Measurements from ENCODE around the gene SH3RF3. TPM values are rescaled to one million over a fixed set of nuclear protein-coding genes. Genes with fewer than 3 reads are reported as not detected.

SH3RF3 gene
- total RNA-seq, 1 donor from 2014 or later, result under 0.01 TPM

- DNase-seq (ENCODE audit: low read depth) (no peak), FAIRE-seq (no peak)
- Histone ChIP-seq H3K36me3 (ENCODE audit: control insufficient read depth, insufficient read depth, low read length) (no peaks in the 10 kb centered on the region), H3K4me3 (ENCODE audit: low read depth, low read length) (no peak overlapping the region), H3K27me3 (ENCODE audit: control insufficient read depth, insufficient read depth, low read length) (peaks cover 3% of the 10 kb centered on the region)
- TF ChIP-seq CTCF (IDR thresholded peaks at IDR 0.05; ENCODE audit: insufficient read depth, low read length, severe bottlenecking), result no peak
Measured at GRCh38 chr2:109084341-109084740, 44.7 kb upstream of the SH3RF3 start.

GRCh38 chr2:109085912-109086742, 42.9 kb upstream of the SH3RF3 start:
- DNase-seq (ENCODE audit: low read depth) (no peak), FAIRE-seq (no peak)

GRCh38 chr2:109086743-109087020, 42.3 kb upstream of the SH3RF3 start:
- FAIRE-seq (no peak), DNase-seq (ENCODE audit: low read depth) (no peak)
- Histone ChIP-seq H3K4me3 (ENCODE audit: low read depth, low read length) (no peak overlapping the region), H3K36me3 (ENCODE audit: control insufficient read depth, insufficient read depth, low read length) (no peaks in the 10 kb centered on the region), H3K27me3 (ENCODE audit: control insufficient read depth, insufficient read depth, low read length) (no peaks in the 10 kb centered on the region)
- TF ChIP-seq CTCF (IDR thresholded peaks at IDR 0.05; ENCODE audit: insufficient read depth, low read length, severe bottlenecking), result no peak

More at GRCh38 chr2:109085912-109086742, 42.9 kb upstream of the SH3RF3 start:
- Histone ChIP-seq H3K36me3 (ENCODE audit: control insufficient read depth, insufficient read depth, low read length) (no peaks in the 10 kb centered on the region), H3K4me3 (ENCODE audit: low read depth, low read length) (no peak overlapping the region), H3K27me3 (ENCODE audit: control insufficient read depth, insufficient read depth, low read length) (no peaks in the 10 kb centered on the region)
- no peak for TF ChIP-seq CTCF (IDR thresholded peaks at IDR 0.05; ENCODE audit: insufficient read depth, low read length, severe bottlenecking)

- DNase-seq (ENCODE audit: low read depth), result no peak
- TF ChIP-seq CTCF (IDR thresholded peaks at IDR 0.05; ENCODE audit: insufficient read depth, low read length, severe bottlenecking), result no peak
- Histone ChIP-seq H3K36me3 (ENCODE audit: control insufficient read depth, insufficient read depth, low read length) (no peaks in the 10 kb centered on the region), H3K4me3 (ENCODE audit: low read depth, low read length) (no peak overlapping the region), H3K27me3 (ENCODE audit: control insufficient read depth, insufficient read depth, low read length) (no peaks in the 10 kb centered on the region)
- FAIRE-seq, result no peak
Measured at GRCh38 chr2:109087055-109087663, 41.8 kb upstream of the SH3RF3 start.

- DNase-seq (ENCODE audit: low read depth) (no peak), FAIRE-seq (no peak)
- Histone ChIP-seq H3K27me3 (ENCODE audit: control insufficient read depth, insufficient read depth, low read length) (no peaks in the 10 kb centered on the region), H3K4me3 (ENCODE audit: low read depth, low read length) (no peak overlapping the region), H3K36me3 (ENCODE audit: control insufficient read depth, insufficient read depth, low read length) (no peaks in the 10 kb centered on the region)
- TF ChIP-seq CTCF (IDR thresholded peaks at IDR 0.05; ENCODE audit: insufficient read depth, low read length, severe bottlenecking), result no peak
Measured at GRCh38 chr2:109089602-109090300, 39.3 kb upstream of the SH3RF3 start.

All from bronchial epithelial cell (primary cell).